ENCODE measurements around the gene CAMKK1.

- TF ChIP-seq CTCF (IDR thresholded peaks at IDR 0.05) (no peak), EZH2 (IDR thresholded peaks at IDR 0.05; ENCODE audit: borderline replicate concordance, insufficient read depth, low read depth, low read length, poor library complexity, severe bottlenecking) (no peak)
Measured at GRCh38 chr17:3890878-3891219, 2.0 kb downstream of the CAMKK1 start.

Measured in B cell (primary cell).